ENCODE results near the gene CADPS2.

DNA sequence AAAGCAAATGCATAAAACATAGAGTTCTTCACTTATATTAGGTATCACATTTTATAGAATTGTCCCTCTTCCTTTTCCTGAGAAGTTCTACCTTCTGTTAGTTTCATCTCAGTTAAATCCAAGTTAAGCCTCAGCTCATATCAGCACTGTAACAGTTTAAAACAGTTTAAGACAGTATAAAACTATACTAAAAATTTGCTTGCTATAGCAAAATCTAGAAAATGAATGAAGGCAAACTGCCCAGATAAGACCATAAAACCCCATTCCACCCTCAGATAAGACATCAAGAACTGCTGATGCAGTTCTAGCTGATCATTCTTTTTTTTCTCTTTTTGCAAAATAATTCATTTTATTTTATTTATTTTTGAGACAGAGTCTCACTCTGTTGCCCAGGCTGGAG lies 364.5 kb downstream of the CADPS2 start:
- TF ChIP-seq, protein P1, sequence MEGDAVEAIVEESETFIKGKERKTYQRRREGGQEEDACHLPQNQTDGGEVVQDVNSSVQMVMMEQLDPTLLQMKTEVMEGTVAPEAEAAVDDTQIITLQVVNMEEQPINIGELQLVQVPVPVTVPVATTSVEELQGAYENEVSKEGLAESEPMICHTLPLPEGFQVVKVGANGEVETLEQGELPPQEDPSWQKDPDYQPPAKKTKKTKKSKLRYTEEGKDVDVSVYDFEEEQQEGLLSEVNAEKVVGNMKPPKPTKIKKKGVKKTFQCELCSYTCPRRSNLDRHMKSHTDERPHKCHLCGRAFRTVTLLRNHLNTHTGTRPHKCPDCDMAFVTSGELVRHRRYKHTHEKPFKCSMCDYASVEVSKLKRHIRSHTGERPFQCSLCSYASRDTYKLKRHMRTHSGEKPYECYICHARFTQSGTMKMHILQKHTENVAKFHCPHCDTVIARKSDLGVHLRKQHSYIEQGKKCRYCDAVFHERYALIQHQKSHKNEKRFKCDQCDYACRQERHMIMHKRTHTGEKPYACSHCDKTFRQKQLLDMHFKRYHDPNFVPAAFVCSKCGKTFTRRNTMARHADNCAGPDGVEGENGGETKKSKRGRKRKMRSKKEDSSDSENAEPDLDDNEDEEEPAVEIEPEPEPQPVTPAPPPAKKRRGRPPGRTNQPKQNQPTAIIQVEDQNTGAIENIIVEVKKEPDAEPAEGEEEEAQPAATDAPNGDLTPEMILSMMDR (IDR thresholded peaks at IDR 0.05): no peak
- TF ChIP-seq POLR2A (IDR thresholded peaks at IDR 0.05) (no peak), POLR2AphosphoS5 (IDR thresholded peaks at IDR 0.05) (no peak), EP300 (IDR thresholded peaks at IDR 0.05) (no peak)
